CD4-positive, alpha-beta T cell treated with Interferon gamma for 1 hour (primary cell): ENCODE data around the gene SDF4.

Source experiments
- DNase-seq: peaks from one replicate; pipeline ENCODE4 v3.0.0-alpha.2; 2020

The SDF4 gene

GRCh38 chr1:1231400-1232207 is at the start of gene SDF4:
Gene SDF4, minus strand, starts transcription at chr1:1232001. Its CDS starts 3,229 bp downstream, at chr1:1228772.
- DNase-seq = peak; percentile 97

GRCh38 chr1:1280782-1281481 is 49.1 kb upstream of the SDF4 start:
- DNase-seq = no peak

GRCh38 chr1:1279028-1279427 is 47.2 kb upstream of the SDF4 start:
- DNase-seq = no peak

DNA sequence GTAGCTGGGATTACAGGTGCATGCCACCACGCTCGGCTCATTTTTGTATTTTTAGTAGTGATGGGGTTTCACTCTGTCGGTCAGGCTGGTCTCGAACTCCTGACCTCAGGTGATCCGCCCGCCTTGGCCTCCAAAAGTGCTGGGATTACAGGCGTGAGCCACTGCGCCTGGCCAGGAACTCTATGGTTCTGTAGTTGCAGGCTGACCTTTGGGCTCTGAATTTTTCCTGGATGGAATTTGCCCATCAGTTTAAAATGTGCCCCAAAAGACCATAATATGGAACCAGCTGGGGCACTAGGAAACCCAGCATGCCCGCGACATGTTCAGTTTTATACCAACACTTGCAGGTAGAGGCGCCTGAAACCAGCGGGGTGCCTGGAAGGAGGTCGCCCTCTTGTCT is 46.8 kb upstream of the SDF4 start:
- DNase-seq = no peak

- DNase-seq = no peak
These were observed 44.0 kb upstream of the SDF4 start for GRCh38 chr1:1275836-1276235.

GRCh38 chr1:1274931-1275431 is 43.2 kb upstream of the SDF4 start:
- DNase-seq = no peak

DNA sequence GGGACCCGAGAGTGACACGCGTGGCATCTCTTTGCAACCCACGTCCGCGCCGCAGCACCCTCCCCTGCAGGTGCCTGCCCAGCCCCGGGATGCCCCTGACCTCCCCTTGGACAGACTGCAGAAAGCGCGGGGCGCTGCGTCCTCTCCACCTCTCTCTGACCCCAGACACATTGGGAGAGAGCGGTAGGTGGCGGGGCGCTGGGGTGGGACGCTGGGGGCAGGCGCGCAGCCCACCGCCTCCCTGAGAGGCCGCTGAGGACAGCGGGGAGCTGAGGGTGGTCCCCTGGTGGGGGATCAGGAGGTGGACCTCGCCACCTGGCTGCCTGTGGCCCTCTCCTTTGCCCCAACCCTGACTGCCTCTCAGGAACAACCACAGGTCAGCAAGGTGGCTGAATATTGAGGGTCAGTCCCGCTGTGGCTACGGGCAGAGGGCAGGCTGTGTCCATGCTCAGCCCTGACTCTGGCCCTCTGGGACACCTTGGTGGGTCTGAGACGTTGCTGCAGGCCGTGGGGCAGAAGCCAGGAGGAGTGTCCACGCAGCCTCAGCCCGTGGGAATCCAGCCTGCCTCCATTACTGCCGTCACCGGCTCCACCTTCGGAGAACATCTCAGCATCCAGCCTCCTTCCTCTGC is 42.6 kb upstream of the SDF4 start:
- no peak for DNase-seq

GRCh38 chr1:1273512-1274298 is 41.9 kb upstream of the SDF4 start, which contains the start of gene UBE2J2:
Gene UBE2J2, minus strand, starts transcription at chr1:1273854. Its CDS starts 5,862 bp downstream, at chr1:1267992.
- peak; percentile 92 for DNase-seq

DNA sequence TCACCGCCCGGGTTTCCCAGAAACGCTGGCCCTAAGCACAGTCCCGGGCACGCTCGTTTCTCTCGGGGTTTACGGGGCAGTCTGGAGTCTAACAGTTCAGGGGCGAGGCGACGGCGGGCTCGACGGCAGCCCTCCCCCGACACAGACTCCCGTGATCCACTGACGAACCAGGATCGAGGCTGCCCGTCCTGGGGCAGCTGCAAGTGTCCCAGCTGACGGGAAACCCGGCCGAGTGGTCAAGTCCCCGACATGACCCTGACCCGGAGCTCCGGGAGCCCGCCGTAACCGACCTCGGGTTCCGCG is 41.4 kb upstream of the SDF4 start:
- DNase-seq = no peak

GRCh38 chr1:1272341-1273208 is 40.8 kb upstream of the SDF4 start:
- no peak for DNase-seq

- no peak for DNase-seq
These were observed 39.0 kb upstream of the SDF4 start for GRCh38 chr1:1270813-1271212.

GRCh38 chr1:1268284-1268682 is 36.5 kb upstream of the SDF4 start:
- no peak for DNase-seq

GRCh38 chr1:1267488-1268283 is 35.9 kb upstream of the SDF4 start:
- DNase-seq = no peak

- DNase-seq = no peak
These were observed 33.1 kb upstream of the SDF4 start for GRCh38 chr1:1264868-1265272.

- no peak for DNase-seq
These were observed 32.2 kb upstream of the SDF4 start for GRCh38 chr1:1264026-1264425.

GRCh38 chr1:1262758-1263157 is 31.0 kb upstream of the SDF4 start:
- DNase-seq = no peak

- no peak for DNase-seq
These were observed 30.3 kb upstream of the SDF4 start for GRCh38 chr1:1262071-1262470.

GRCh38 chr1:1260843-1261560 is 29.2 kb upstream of the SDF4 start:
- DNase-seq = no peak

GRCh38 chr1:1259951-1260600 is 28.3 kb upstream of the SDF4 start:
- DNase-seq = no peak

- DNase-seq = no peak
These were observed 27.7 kb upstream of the SDF4 start for GRCh38 chr1:1259540-1259939.
